AG09309 (cell line): ENCODE results near the gene TRIM69.
A peak's percentile ranks its signal among the peaks of the same experiment; 100 is the strongest.
"Not testable (repeated sequence)": the region's sequence is repeated elsewhere in the genome, so short reads cannot be mapped to it uniquely, and the experiment has no call there.

Experiments used
- DNase-seq: peaks from one replicate; pipeline ENCODE4 v3.0.0-alpha.2; 2010; ENCODE audit warnings: low read depth
- H3K4me3 ChIP-seq: 2 replicates; pipeline ENCODE4 v1.5.1; 2011; ENCODE audit warnings: mild to moderate bottlenecking, low read depth, low read length, moderate library complexity; ENCODE audit not compliant: control insufficient read depth
- TF ChIP-seq, protein P1 (sequence below): IDR thresholded peaks from 2 replicates; pipeline ENCODE4 v1.5.1; 2011; ENCODE audit warnings: mild to moderate bottlenecking, low read depth, low read length, inconsistent platforms; ENCODE audit not compliant: insufficient read depth, control insufficient read depth; ENCODE audit errors: missing control alignments

TRIM69 gene

GRCh38 chr15:44726568-44727484, 9.5 kb upstream of the TRIM69 start:
- TF ChIP-seq, protein P1, sequence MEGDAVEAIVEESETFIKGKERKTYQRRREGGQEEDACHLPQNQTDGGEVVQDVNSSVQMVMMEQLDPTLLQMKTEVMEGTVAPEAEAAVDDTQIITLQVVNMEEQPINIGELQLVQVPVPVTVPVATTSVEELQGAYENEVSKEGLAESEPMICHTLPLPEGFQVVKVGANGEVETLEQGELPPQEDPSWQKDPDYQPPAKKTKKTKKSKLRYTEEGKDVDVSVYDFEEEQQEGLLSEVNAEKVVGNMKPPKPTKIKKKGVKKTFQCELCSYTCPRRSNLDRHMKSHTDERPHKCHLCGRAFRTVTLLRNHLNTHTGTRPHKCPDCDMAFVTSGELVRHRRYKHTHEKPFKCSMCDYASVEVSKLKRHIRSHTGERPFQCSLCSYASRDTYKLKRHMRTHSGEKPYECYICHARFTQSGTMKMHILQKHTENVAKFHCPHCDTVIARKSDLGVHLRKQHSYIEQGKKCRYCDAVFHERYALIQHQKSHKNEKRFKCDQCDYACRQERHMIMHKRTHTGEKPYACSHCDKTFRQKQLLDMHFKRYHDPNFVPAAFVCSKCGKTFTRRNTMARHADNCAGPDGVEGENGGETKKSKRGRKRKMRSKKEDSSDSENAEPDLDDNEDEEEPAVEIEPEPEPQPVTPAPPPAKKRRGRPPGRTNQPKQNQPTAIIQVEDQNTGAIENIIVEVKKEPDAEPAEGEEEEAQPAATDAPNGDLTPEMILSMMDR = no peak
- H3K4me3 ChIP-seq = no peak overlapping the region
- peak; percentile 89 for DNase-seq

GRCh38 chr15:44727485-44728231, 8.7 kb upstream of the TRIM69 start:
- TF ChIP-seq, protein P1 = no peak
- no peak for DNase-seq
- no peak overlapping the region for H3K4me3 ChIP-seq

- peak overlapping the region; percentile 95 for H3K4me3 ChIP-seq
- DNase-seq = not testable (repeated sequence)
These were observed 8.1 kb upstream of the TRIM69 start for GRCh38 chr15:44728232-44728575.

- TF ChIP-seq, protein P1 = no peak
- peak; percentile 94 for DNase-seq
- H3K4me3 ChIP-seq = peak overlapping the region; percentile 95
These were observed 7.5 kb upstream of the TRIM69 start for GRCh38 chr15:44728576-44729407.

DNA sequence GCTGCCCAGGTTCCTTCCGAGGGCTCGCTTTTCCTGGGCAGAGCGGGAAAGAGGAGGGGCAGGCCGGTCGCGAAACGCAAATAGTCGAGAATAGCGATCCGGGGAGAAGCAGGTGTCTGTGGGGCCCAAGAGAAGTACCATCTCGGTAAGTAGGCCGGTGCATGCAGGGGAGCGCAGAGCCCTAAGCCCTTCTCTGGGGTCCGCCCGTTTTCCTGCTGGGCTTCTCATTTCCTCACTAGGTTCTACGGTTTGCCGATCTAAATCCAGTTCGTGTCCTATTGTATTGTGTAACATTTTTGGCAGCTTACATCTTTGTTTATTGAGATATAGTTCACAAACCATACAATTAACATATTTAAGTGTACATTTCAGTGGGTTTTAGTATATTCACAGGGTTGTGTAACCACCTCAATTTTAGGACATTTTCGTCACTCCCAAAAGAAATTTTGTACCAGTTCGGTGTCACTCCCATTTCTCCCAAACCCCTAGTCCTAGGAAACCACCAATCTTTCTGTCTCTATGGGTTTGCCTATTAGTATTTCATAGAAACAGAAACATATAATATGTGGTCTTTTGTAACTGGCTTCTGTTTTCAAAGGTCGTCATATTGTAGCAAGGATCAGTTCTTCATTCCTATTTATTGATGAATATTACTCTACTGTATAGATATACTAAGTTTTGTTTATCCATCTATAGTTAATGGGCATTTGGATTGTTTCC, 6.8 kb upstream of the TRIM69 start:
- H3K4me3 ChIP-seq = peak overlapping the region; percentile 95
- no peak for DNase-seq
- TF ChIP-seq, protein P1 = no peak

GRCh38 chr15:44734839-44735481, 1.4 kb upstream of the TRIM69 start:
- TF ChIP-seq, protein P1 = no peak
- no peak for DNase-seq
- no peak overlapping the region for H3K4me3 ChIP-seq
